Suppressor macrophage (primary cell): ENCODE results near the gene OR2T11.
"Not testable (repeated sequence)": the region's sequence is repeated elsewhere in the genome, so short reads cannot be mapped to it uniquely, and the experiment has no call there.

Experiments used
- DNase-seq, 4 experiments: peaks; one replicate each; pipeline ENCODE4 v3.0.0-alpha.2; 2020 to 2022
- total RNA-seq, 17 experiments: gene quantifications; one replicate each; lab custom pipeline; 2026; ENCODE audit warnings: mixed read lengths in 6 of 17, inconsistent platforms in 3 of 17; lab: John Stamatoyannopoulos, UW

Gene OR2T11
- 0 to 2.2 (median 0) reads per million in 17 experiments for total RNA-seq

- DNase-seq: not testable (repeated sequence)
Observed at GRCh38 chr1:248634991-248635390, at the start of gene OR2T11. Gene OR2T11, minus strand, starts transcription at chr1:248635091. Its CDS starts 7,963 bp downstream, at chr1:248627128.

- no peak for DNase-seq
Observed at GRCh38 chr1:248681651-248682050, 46.8 kb upstream of the OR2T11 start.

GRCh38 chr1:248670003-248670402, 35.1 kb upstream of the OR2T11 start:
- no peak for DNase-seq

GRCh38 chr1:248663453-248664328, 28.8 kb upstream of the OR2T11 start:
- DNase-seq: not testable (repeated sequence)

GRCh38 chr1:248656797-248657196, 21.9 kb upstream of the OR2T11 start:
- DNase-seq: not testable (repeated sequence)

GRCh38 chr1:248655354-248655753, 20.5 kb upstream of the OR2T11 start, which contains the start of gene OR2T27:
Gene OR2T27, minus strand, starts transcription at chr1:248655528. Its CDS starts 4,644 bp downstream, at chr1:248650884.
- DNase-seq: not testable (repeated sequence)

GRCh38 chr1:248648770-248649536, 14.1 kb upstream of the OR2T11 start:
- DNase-seq: not testable (repeated sequence)

GRCh38 chr1:248645178-248645577, 10.3 kb upstream of the OR2T11 start, which contains the start of gene OR2T35:
Gene OR2T35, minus strand, starts transcription at chr1:248645278. Its CDS starts 6,020 bp downstream, at chr1:248639258.
- not testable (repeated sequence) for DNase-seq

GRCh38 chr1:248642971-248643651, 8.2 kb upstream of the OR2T11 start:
- DNase-seq: not testable (repeated sequence)

- DNase-seq: not testable (repeated sequence)
Observed at GRCh38 chr1:248641583-248641982, 6.7 kb upstream of the OR2T11 start.

GRCh38 chr1:248640906-248641305, 6.0 kb upstream of the OR2T11 start:
- not testable (repeated sequence) for DNase-seq

GRCh38 chr1:248639652-248640051, 4.8 kb upstream of the OR2T11 start:
- DNase-seq: not testable (repeated sequence)

GRCh38 chr1:248636612-248637011, 1.7 kb upstream of the OR2T11 start:
- not testable (repeated sequence) for DNase-seq

GRCh38 chr1:248631354-248632008, 3.4 kb downstream of the OR2T11 start:
- DNase-seq: peak; percentile 11 to 58 (median 49)

- no peak for DNase-seq
Observed at GRCh38 chr1:248630551-248630950, 4.3 kb downstream of the OR2T11 start.

GRCh38 chr1:248627971-248628844, 6.7 kb downstream of the OR2T11 start:
- DNase-seq: no peak

GRCh38 chr1:248625971-248626370, 8.9 kb downstream of the OR2T11 start:
- DNase-seq: peak in 2 of 4 experiments; percentile 9 to 14

GRCh38 chr1:248625166-248625565, 9.7 kb downstream of the OR2T11 start:
- DNase-seq: no peak

- DNase-seq: peak; percentile 35 to 74 (median 63)
Observed at GRCh38 chr1:248622570-248623001, 12.3 kb downstream of the OR2T11 start.

GRCh38 chr1:248621770-248622169, 13.1 kb downstream of the OR2T11 start:
- DNase-seq: no peak

- peak; percentile 68 to 80 (median 72) for DNase-seq
Observed at GRCh38 chr1:248618878-248619277, 16.0 kb downstream of the OR2T11 start.
